ENCODE measurements around the gene SART3. TPM values are rescaled to one million over a fixed set of nuclear protein-coding genes. Genes with fewer than 3 reads are reported as not detected.

Gene SART3
- total RNA-seq, 1 donor from 2014 or later, result 34.8 TPM

GRCh38 chr12:108531929-108532848, 28.8 kb downstream of the SART3 start:
- TF ChIP-seq CTCF (IDR thresholded peaks at IDR 0.05), result no peak
- no peak overlapping the region for H3K4me3 Mint-ChIP-seq (ENCODE audit: unreplicated experiment)
- no peak overlapping the region for H3K27ac Mint-ChIP-seq (ENCODE audit: unreplicated experiment)
- H3K9me3 Mint-ChIP-seq (ENCODE audit: low read depth), result no peaks in the 10 kb centered on the region
- no peak for DNase-seq (ENCODE audit: low spot score)
- peaks cover 32% of the 10 kb centered on the region for H3K36me3 Mint-ChIP-seq (ENCODE audit: low read depth)
- no peaks in the 10 kb centered on the region for H3K4me1 Mint-ChIP-seq (ENCODE audit: low read depth)
- H3K27me3 Mint-ChIP-seq (ENCODE audit: low read depth), result no peaks in the 10 kb centered on the region

- Mint-ChIP-seq H3K36me3 (ENCODE audit: low read depth) (peaks cover 35% of the 10 kb centered on the region), H3K27ac (ENCODE audit: unreplicated experiment) (no peak overlapping the region), H3K4me1 (ENCODE audit: low read depth) (no peaks in the 10 kb centered on the region), H3K4me3 (ENCODE audit: unreplicated experiment) (no peak overlapping the region), H3K9me3 (ENCODE audit: low read depth) (no peaks in the 10 kb centered on the region), H3K27me3 (ENCODE audit: low read depth) (no peaks in the 10 kb centered on the region)
- TF ChIP-seq CTCF (IDR thresholded peaks at IDR 0.05), result no peak
- no peak for DNase-seq (ENCODE audit: low spot score)
Measured at GRCh38 chr12:108530161-108530560, 30.8 kb downstream of the SART3 start.

GRCh38 chr12:108527166-108527496, 33.8 kb downstream of the SART3 start:
- Mint-ChIP-seq H3K9me3 (ENCODE audit: low read depth) (no peaks in the 10 kb centered on the region), H3K27ac (ENCODE audit: unreplicated experiment) (no peak overlapping the region), H3K27me3 (ENCODE audit: low read depth) (no peaks in the 10 kb centered on the region), H3K4me3 (ENCODE audit: unreplicated experiment) (no peak overlapping the region), H3K4me1 (ENCODE audit: low read depth) (no peaks in the 10 kb centered on the region), H3K36me3 (ENCODE audit: low read depth) (peaks cover 42% of the 10 kb centered on the region)
- no peak for DNase-seq (ENCODE audit: low spot score)
- TF ChIP-seq CTCF (IDR thresholded peaks at IDR 0.05), result no peak

GRCh38 chr12:108526482-108527165, 34.3 kb downstream of the SART3 start:
- Mint-ChIP-seq H3K36me3 (ENCODE audit: low read depth) (peaks cover 46% of the 10 kb centered on the region), H3K4me1 (ENCODE audit: low read depth) (no peaks in the 10 kb centered on the region), H3K4me3 (ENCODE audit: unreplicated experiment) (no peak overlapping the region), H3K9me3 (ENCODE audit: low read depth) (no peaks in the 10 kb centered on the region), H3K27ac (ENCODE audit: unreplicated experiment) (no peak overlapping the region), H3K27me3 (ENCODE audit: low read depth) (no peaks in the 10 kb centered on the region)
- DNase-seq (ENCODE audit: low spot score), result no peak
- TF ChIP-seq CTCF (IDR thresholded peaks at IDR 0.05), result no peak

GRCh38 chr12:108525681-108526080, 35.3 kb downstream of the SART3 start:
- Mint-ChIP-seq H3K36me3 (ENCODE audit: low read depth) (peaks cover 44% of the 10 kb centered on the region), H3K4me1 (ENCODE audit: low read depth) (no peaks in the 10 kb centered on the region), H3K27me3 (ENCODE audit: low read depth) (no peaks in the 10 kb centered on the region), H3K9me3 (ENCODE audit: low read depth) (no peaks in the 10 kb centered on the region), H3K4me3 (ENCODE audit: unreplicated experiment) (no peak overlapping the region), H3K27ac (ENCODE audit: unreplicated experiment) (no peak overlapping the region)
- DNase-seq (ENCODE audit: low spot score), result no peak
- no peak for TF ChIP-seq CTCF (IDR thresholded peaks at IDR 0.05)

All from chondrocyte (in vitro differentiated cells).